GM12878 (cell line): ENCODE data around the gene KIAA1586. TPM values are rescaled to one million over a fixed set of nuclear protein-coding genes. Genes with fewer than 3 reads are reported as not detected.
A peak's percentile ranks its signal among the peaks of the same experiment; 100 is the strongest.

Experiments
- ATAC-seq: fragments of 200-7000 bp; cut with Tn5 transposase; 3 replicates; pipeline ENCODE4 v1.9.1; 2020; ENCODE audit warnings: mild to moderate bottlenecking, moderate library complexity
- BruUV-seq: library from RNA; stranded (reverse); fragments of 400-500 nt; replicated peaks from 2 replicates; lab custom pipeline; 2021; lab: Mats Ljungman, UMichigan
- CTCF ChIA-PET: fragments of 300-600 bp; sonication (Branson Sonifier 250); formaldehyde crosslinking; extraction: SDS; loops from one replicate; lab custom pipeline; 2021; ENCODE audit warnings: inconsistent platforms; lab: Yijun Ruan, JAX
- POLR2A ChIA-PET: fragments of 350-600 bp; formaldehyde crosslinking; extraction: SDS; loops from one replicate; lab custom pipeline; 2021; ENCODE audit warnings: inconsistent platforms; lab: Charles Lee
- RAD21 ChIA-PET: fragments of 300-600 bp; sonication (Branson Sonifier 250); formaldehyde crosslinking; loops from one replicate; lab custom pipeline; 2023; ENCODE audit warnings: antibody characterized with exemption; ENCODE audit not compliant: unreplicated experiment; lab: Charles Lee
- SMC1A ChIA-PET: fragments of 300-600 bp; sonication (Branson Sonifier 250); formaldehyde crosslinking; loops from one replicate; lab custom pipeline; 2023; ENCODE audit not compliant: unreplicated experiment, uncharacterized antibody; lab: Charles Lee
- DNase-seq: peaks from one replicate; pipeline ENCODE4 v3.0.0-alpha.2; 2011; ENCODE audit warnings: low read depth, low spot score
- FAIRE-seq: peaks from 3 replicates; lab custom pipeline; 2011; peaks lifted over from hg19 to GRCh38; lab: Jason Lieb, UNC
- H2AFZ ChIP-seq: 2 replicates; pipeline ENCODE4 v1.6.0; 2011; ENCODE audit warnings: low read depth, low read length, control low read depth; ENCODE audit not compliant: control insufficient read depth
- H3K27ac ChIP-seq: 2 replicates; pipeline ENCODE4 v1.5.1; 2011; ENCODE audit warnings: control low read depth; ENCODE audit not compliant: control insufficient read depth, insufficient read depth
- H3K27me3 ChIP-seq, 2 experiments: replicated peaks in 1 of 2; 2 replicates each; pipeline versions ENCODE4 v1.6.0 to v1.6.1; 2011; ENCODE audit warnings: low read length in 1 of 2; ENCODE audit not compliant: control insufficient read depth in 2 of 2, insufficient read depth in 2 of 2
- H3K36me3 ChIP-seq, 2 experiments: 2 replicates each; pipeline ENCODE4 v1.5.1; 2011; ENCODE audit warnings: low read length in 1 of 2; ENCODE audit not compliant: control insufficient read depth in 2 of 2, insufficient read depth in 2 of 2
- H3K4me1 ChIP-seq: 2 replicates; pipeline ENCODE4 v1.6.1; 2011; ENCODE audit warnings: mild to moderate bottlenecking, low read length, moderate library complexity, mixed read lengths; ENCODE audit not compliant: control insufficient read depth, insufficient read depth
- H3K4me2 ChIP-seq: 2 replicates; pipeline ENCODE4 v1.6.0; 2011; ENCODE audit warnings: control low read depth; ENCODE audit not compliant: control insufficient read depth, insufficient read depth
- H3K4me3 ChIP-seq: fragments of 200-600 bp; sonication (generic); 2 replicates; pipeline ENCODE4 v1.5.1; 2016
- H3K79me2 ChIP-seq: 2 replicates; pipeline ENCODE4 v1.6.0; 2011; ENCODE audit warnings: low read length; ENCODE audit not compliant: control insufficient read depth, insufficient read depth
- H3K9ac ChIP-seq: 2 replicates; pipeline ENCODE4 v1.8.0; 2011; ENCODE audit warnings: low read length, control low read depth, mixed read lengths; ENCODE audit not compliant: control insufficient read depth, insufficient read depth
- H3K9me3 ChIP-seq: replicated peaks from 3 replicates; pipeline ENCODE4 v1.5.1; 2011; ENCODE audit warnings: mild to moderate bottlenecking, low read length; ENCODE audit not compliant: control insufficient read depth, insufficient read depth
- H4K20me1 ChIP-seq: 2 replicates; pipeline ENCODE4 v1.6.0; 2011; ENCODE audit not compliant: control insufficient read depth, insufficient read depth
- BRCA1 ChIP-seq: IDR thresholded peaks from 2 replicates; pipeline ENCODE4 v1.6.1; 2011; ENCODE audit warnings: low read depth, low read length, improper control_type of control experiment
- NFYB ChIP-seq: IDR thresholded peaks from 2 replicates; pipeline ENCODE4 v1.6.1; 2011; ENCODE audit warnings: low read depth, mild to moderate bottlenecking, low read length, improper control_type of control experiment, moderate library complexity; ENCODE audit not compliant: insufficient read depth
- NR2C2 ChIP-seq: IDR thresholded peaks from 2 replicates; pipeline ENCODE4 v1.6.1; 2011; ENCODE audit warnings: borderline replicate concordance, low read depth; ENCODE audit not compliant: control insufficient read depth, insufficient read length
- RFX5 ChIP-seq: IDR thresholded peaks from 2 replicates; pipeline ENCODE4 v1.6.1; 2011; ENCODE audit warnings: low read depth, low read length, improper control_type of control experiment
- ZNF274 ChIP-seq: IDR thresholded peaks from one replicate; pipeline ENCODE4 v1.8.0; 2011; ENCODE audit not compliant: insufficient read length, insufficient read depth
- WGBS: methylation state at CpG from one replicate; pipeline ENCODE4 v1.1.6; 2016; ENCODE audit warnings: low lambda C conversion rate; ENCODE audit not compliant: insufficient replicate concordance, insufficient coverage; ENCODE audit errors: missing lambda C conversion rate; 5-methylcytosine and 5-hydroxymethylcytosine counted together
- in situ Hi-C: fragments of 300-500 bp; cut with MboI; formaldehyde crosslinking; loops from 9 replicates; pipeline ENCODE4 v1.14.3; 2018; ENCODE audit warnings: mixed read lengths
- intact Hi-C: fragments of 100-400 bp; cut with micrococcal nuclease; formaldehyde crosslinking; loops from one replicate; pipeline ENCODE4 v1.14.2; 2022; ENCODE audit not compliant: unreplicated experiment
- polyA plus RNA-seq, 11 experiments: library from polyadenylated mRNA; depleted of rRNA in 4 of 11; unstranded in 6 of 11; stranded (reverse) in 5 of 11; fragments of >200 nt; fragmentation: Nextera tagmentation in 4 of 11; fragmentation: Illumina TruSeq in 1 of 11; extraction: Ambion mirVana in 4 of 11; extraction: Trizol in 1 of 11; gene quantifications; 1 replicate in 1 of 11; 2 replicates in 10 of 11; pipeline versions ENCODE4 v1.2.1 to v1.2.3, GENCODE V29; 2011 to 2016; ENCODE audit warnings: inconsistent platforms in 2 of 11, missing spikeins in 2 of 11, low read depth in 1 of 11
- total RNA-seq, 4 experiments: library from RNA; depleted of rRNA in 3 of 4; stranded (reverse); fragments of >200 nt in 3 of 4; fragmentation: Illumina TruSeq in 1 of 4; extraction: Trizol in 1 of 4; gene quantifications; 2 replicates each; pipeline versions ENCODE4 v1.2.1 to v1.2.3, GENCODE V29; 2013 to 2021
- TF ChIP-seq, protein P1 (sequence below), 3 experiments: IDR thresholded peaks in 2 of 3; conservative IDR thresholded peaks in 1 of 3; 2 replicates each; pipeline ENCODE4 v1.5.1; 2011; ENCODE audit warnings: low read depth in 3 of 3, low read length in 3 of 3, mild to moderate bottlenecking in 3 of 3, control low read depth in 2 of 3, moderate library complexity in 2 of 3, inconsistent platforms in 1 of 3, mixed read lengths in 1 of 3; ENCODE audit not compliant: control insufficient read depth in 2 of 3, insufficient read depth in 1 of 3; ENCODE audit errors: extremely low read depth in 1 of 3
- TF ChIP-seq, protein P2 (sequence below): IDR thresholded peaks from 2 replicates; pipeline ENCODE4 v1.6.1; 2011; ENCODE audit warnings: mild to moderate bottlenecking, low read depth, low read length, moderate library complexity; ENCODE audit not compliant: insufficient replicate concordance
- TF ChIP-seq, protein P3 (sequence below): fragments of 150-350 bp; IDR thresholded peaks from 2 replicates; pipeline ENCODE4 v1.6.1; 2016; ENCODE audit warnings: low read depth, low read length

Gene KIAA1586
- total and polyA plus RNA-seq, 10 of the 15 experiments (the other 5 are each of a cell fraction or from before 2014, with no cell fraction given): 13.1 to 33.1 (median 21.2) TPM

DNA sequence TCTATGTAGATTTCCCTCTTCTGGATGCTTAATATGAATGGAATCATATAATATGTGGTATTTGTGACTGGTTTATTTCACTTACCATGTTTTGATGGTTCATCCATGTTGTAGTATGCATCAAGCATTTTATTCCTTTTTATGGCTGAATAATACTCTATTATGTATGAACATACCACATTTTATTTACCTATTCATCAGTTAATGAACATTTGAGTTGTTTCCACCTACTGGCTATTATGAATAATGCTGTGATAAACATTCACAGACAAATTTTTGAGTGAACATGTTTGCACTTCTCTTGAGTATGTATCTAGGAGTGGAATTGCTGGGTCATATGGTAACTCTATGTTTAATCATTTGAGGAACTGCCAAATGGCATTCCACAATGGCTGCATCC is 28.6 kb downstream of the KIAA1586 start:
- ChIA-PET POLR2A (no interaction called here), SMC1A (no interaction called here), RAD21 (no interaction called here), CTCF (interaction anchor here (0.7 kb wide), 1 partner anchor 14 kb away, joined by 3 read pairs; no protein-coding TSS in a partner anchor)
- no peak for FAIRE-seq
- no peaks in the 10 kb centered on the region for H3K79me2 ChIP-seq
- no peak overlapping the region for H2AFZ ChIP-seq
- no peaks in the 10 kb centered on the region for H3K27me3 ChIP-seq
- no peaks in the 10 kb centered on the region for H3K4me1 ChIP-seq
- H4K20me1 ChIP-seq: no peaks in the 10 kb centered on the region
- H3K27ac ChIP-seq: no peak overlapping the region
- H3K36me3 ChIP-seq: 0 out of 4 replicates have a peak, but pooled peaks cover 0 to 6% of the 10 kb centered on the region in 2 experiments
- DNase-seq: no peak
- no peaks in the 10 kb centered on the region for H3K9me3 ChIP-seq
- no peak for TF ChIP-seq BRCA1
- TF ChIP-seq, protein P1, sequence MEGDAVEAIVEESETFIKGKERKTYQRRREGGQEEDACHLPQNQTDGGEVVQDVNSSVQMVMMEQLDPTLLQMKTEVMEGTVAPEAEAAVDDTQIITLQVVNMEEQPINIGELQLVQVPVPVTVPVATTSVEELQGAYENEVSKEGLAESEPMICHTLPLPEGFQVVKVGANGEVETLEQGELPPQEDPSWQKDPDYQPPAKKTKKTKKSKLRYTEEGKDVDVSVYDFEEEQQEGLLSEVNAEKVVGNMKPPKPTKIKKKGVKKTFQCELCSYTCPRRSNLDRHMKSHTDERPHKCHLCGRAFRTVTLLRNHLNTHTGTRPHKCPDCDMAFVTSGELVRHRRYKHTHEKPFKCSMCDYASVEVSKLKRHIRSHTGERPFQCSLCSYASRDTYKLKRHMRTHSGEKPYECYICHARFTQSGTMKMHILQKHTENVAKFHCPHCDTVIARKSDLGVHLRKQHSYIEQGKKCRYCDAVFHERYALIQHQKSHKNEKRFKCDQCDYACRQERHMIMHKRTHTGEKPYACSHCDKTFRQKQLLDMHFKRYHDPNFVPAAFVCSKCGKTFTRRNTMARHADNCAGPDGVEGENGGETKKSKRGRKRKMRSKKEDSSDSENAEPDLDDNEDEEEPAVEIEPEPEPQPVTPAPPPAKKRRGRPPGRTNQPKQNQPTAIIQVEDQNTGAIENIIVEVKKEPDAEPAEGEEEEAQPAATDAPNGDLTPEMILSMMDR (IDR thresholded peaks at IDR 0.05 in 2 of 3, conservative IDR thresholded peaks at IDR 0.05 in 1 of 3; ENCODE audit: control insufficient read depth in 2 of 3, extremely low read depth in 1 of 3, insufficient read depth in 1 of 3, low read depth in 3 of 3, low read length in 3 of 3): 0 out of 6 replicates have a peak, but pooled peaks of 1 of the 3 experiments have one; percentile 4
- BruUV-seq: no TSS peak
- H3K9ac ChIP-seq: no peak overlapping the region
- intact Hi-C loops: no loop called here
- no peak for ATAC-seq
- in situ Hi-C loops: no loop called here
- H3K4me2 ChIP-seq: no peak overlapping the region
- no peak overlapping the region for H3K4me3 ChIP-seq

DNA sequence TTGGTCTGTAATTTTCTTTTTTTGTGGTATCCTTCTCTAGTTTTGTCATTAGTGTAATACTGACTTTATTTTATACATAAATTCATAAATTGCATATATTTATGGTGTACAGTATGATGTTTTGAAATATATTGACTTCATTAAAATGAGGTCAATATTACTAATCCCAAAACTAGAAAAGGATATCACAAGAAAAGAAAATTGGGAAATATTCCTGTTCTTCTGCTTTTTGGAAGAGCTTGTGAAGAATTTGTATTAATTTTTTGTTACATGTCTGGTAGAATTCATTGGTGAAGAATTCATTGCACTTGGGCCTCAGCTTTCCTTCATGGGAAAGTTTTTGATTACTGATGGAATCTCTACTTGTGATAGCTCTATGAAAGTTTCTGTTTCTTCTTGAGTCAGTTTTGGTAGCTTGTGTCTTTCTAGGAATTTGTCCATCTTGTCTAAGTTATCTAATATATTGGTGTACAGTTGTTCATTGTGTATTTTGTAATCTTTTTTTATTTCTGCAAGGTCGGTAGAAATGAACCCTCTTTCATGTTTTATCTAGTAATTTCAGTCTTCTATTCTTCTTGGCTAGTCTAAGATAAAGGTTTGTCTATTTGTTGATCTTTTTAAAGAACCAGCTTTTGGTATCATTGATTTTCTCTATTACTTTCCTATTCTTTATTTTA is 32.2 kb downstream of the KIAA1586 start:
- no TSS peak for BruUV-seq
- H3K4me1 ChIP-seq: no peaks in the 10 kb centered on the region
- no peak overlapping the region for H3K4me3 ChIP-seq
- no peaks in the 10 kb centered on the region for H3K27me3 ChIP-seq
- no peaks in the 10 kb centered on the region for H4K20me1 ChIP-seq
- no peak overlapping the region for H3K4me2 ChIP-seq
- ChIA-PET RAD21 (no interaction called here), POLR2A (no interaction called here), CTCF (interaction anchor here (0.6 to 1.4 kb wide), 6 partner anchors 9 to 165 kb away, joined by 3 to 4 read pairs (median 3); no protein-coding TSS in a partner anchor), SMC1A (no interaction called here)
- WGBS: 92% methylated on average over 1 of the region's 1 CpG
- FAIRE-seq: no peak
- no peak overlapping the region for H3K27ac ChIP-seq
- H3K9me3 ChIP-seq: no peaks in the 10 kb centered on the region
- H3K79me2 ChIP-seq: no peaks in the 10 kb centered on the region
- H3K36me3 ChIP-seq: 0 out of 4 replicates have a peak, but pooled peaks cover 0 to 3% of the 10 kb centered on the region in 2 experiments
- ATAC-seq: no peak
- intact Hi-C loops: no loop called here
- H2AFZ ChIP-seq: no peak overlapping the region
- H3K9ac ChIP-seq: no peak overlapping the region
- no peak for DNase-seq
- in situ Hi-C loops: no loop called here
- TF ChIP-seq NR2C2 (no peak), NFYB (no peak), RFX5 (no peak), ZNF274 (no peak)
- TF ChIP-seq, protein P2, sequence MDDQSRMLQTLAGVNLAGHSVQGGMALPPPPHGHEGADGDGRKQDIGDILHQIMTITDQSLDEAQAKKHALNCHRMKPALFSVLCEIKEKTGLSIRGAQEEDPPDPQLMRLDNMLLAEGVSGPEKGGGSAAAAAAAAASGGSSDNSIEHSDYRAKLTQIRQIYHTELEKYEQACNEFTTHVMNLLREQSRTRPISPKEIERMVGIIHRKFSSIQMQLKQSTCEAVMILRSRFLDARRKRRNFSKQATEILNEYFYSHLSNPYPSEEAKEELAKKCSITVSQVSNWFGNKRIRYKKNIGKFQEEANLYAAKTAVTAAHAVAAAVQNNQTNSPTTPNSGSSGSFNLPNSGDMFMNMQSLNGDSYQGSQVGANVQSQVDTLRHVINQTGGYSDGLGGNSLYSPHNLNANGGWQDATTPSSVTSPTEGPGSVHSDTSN: no peak
- TF ChIP-seq, protein P3, sequence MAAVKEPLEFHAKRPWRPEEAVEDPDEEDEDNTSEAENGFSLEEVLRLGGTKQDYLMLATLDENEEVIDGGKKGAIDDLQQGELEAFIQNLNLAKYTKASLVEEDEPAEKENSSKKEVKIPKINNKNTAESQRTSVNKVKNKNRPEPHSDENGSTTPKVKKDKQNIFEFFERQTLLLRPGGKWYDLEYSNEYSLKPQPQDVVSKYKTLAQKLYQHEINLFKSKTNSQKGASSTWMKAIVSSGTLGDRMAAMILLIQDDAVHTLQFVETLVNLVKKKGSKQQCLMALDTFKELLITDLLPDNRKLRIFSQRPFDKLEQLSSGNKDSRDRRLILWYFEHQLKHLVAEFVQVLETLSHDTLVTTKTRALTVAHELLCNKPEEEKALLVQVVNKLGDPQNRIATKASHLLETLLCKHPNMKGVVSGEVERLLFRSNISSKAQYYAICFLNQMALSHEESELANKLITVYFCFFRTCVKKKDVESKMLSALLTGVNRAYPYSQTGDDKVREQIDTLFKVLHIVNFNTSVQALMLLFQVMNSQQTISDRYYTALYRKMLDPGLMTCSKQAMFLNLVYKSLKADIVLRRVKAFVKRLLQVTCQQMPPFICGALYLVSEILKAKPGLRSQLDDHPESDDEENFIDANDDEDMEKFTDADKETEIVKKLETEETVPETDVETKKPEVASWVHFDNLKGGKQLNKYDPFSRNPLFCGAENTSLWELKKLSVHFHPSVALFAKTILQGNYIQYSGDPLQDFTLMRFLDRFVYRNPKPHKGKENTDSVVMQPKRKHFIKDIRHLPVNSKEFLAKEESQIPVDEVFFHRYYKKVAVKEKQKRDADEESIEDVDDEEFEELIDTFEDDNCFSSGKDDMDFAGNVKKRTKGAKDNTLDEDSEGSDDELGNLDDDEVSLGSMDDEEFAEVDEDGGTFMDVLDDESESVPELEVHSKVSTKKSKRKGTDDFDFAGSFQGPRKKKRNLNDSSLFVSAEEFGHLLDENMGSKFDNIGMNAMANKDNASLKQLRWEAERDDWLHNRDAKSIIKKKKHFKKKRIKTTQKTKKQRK: no peak
